Stomach (tissue), 4 donors: ENCODE measurements around the gene ERCC4.

ENCODE experiments used
- CTCF ChIP-seq, 7 experiments: fragments of 450-650 bp in 4 of 7; fragments of 200-600 bp in 3 of 7; sonication (generic) in 3 of 7; IDR thresholded peaks; one replicate each; pipeline ENCODE4 v1.5.1; 2016 to 2019; ENCODE audit warnings: antibody characterized with exemption in 7 of 7, control low read depth in 2 of 7, mild to moderate bottlenecking in 1 of 7
- EP300 ChIP-seq: sonication (generic); formaldehyde crosslinking; IDR thresholded peaks from one replicate; pipeline ENCODE4 v1.6.1; 2017; ENCODE audit warnings: antibody characterized with exemption
- POLR2A ChIP-seq, 4 donors: fragments of 450-650 bp; IDR thresholded peaks; one replicate each; pipeline ENCODE4 v1.6.1; 2016; ENCODE audit warnings: antibody characterized with exemption in 4 of 4, control low read depth in 2 of 4, mild to moderate bottlenecking in 1 of 4, moderate library complexity in 1 of 4
- POLR2AphosphoS5 ChIP-seq, 3 donors: sonication (generic); formaldehyde crosslinking; IDR thresholded peaks; one replicate each; pipeline ENCODE4 v1.6.1; 2016; ENCODE audit warnings: antibody characterized with exemption in 3 of 3

- no peak for TF ChIP-seq CTCF (IDR thresholded peaks at IDR 0.05)
- no peak for TF ChIP-seq EP300
- TF ChIP-seq POLR2AphosphoS5 (IDR thresholded peaks at IDR 0.05): no peak
- TF ChIP-seq POLR2A (IDR thresholded peaks at IDR 0.05): no peak
Measured at GRCh38 chr16:13961099-13961811, 41.3 kb downstream of the ERCC4 start.
